ENCODE data around the gene EPS8L3. TPM values are rescaled to one million over a fixed set of nuclear protein-coding genes. Genes with fewer than 3 reads are reported as not detected.

Gene EPS8L3
- total and polyA plus RNA-seq, 12 donors = 0.08 to 0.32 TPM; not detected in 10

- no peak overlapping the region for H3K4me3 ChIP-seq
- WGBS, 4 donors = 80 to 85% (median 83%) methylated on average over 2 of the region's 2 CpGs
- intact Hi-C loops (cut with DNase I) = loop anchor here in 1 of 2 donors (10.0 kb wide), 1 partner anchor 133 kb away; the partner anchor contains the start of gene CSF1
- peaks cover 3 to 23% of the 10 kb centered on the region in 2 donors for H3K4me1 ChIP-seq (replicated peaks in 1 of 2)
- no peaks in the 10 kb centered on the region for H3K9me3 ChIP-seq (replicated peaks in 1 of 3)
- TF ChIP-seq CTCF (IDR thresholded peaks at IDR 0.05) (no peak), POLR2A (IDR thresholded peaks at IDR 0.05) (no peak)
- H3K27ac ChIP-seq = no peak overlapping the region
- no peak for DNase-seq
- H3K36me3 ChIP-seq (replicated peaks in 1 of 2) = no peaks in the 10 kb centered on the region
- H3K27me3 ChIP-seq = no peaks in the 10 kb centered on the region
These were observed 18.1 kb upstream of the EPS8L3 start for GRCh38 chr1:109781806-109782205.

- no peaks in the 10 kb centered on the region for H3K9me3 ChIP-seq (replicated peaks in 1 of 3)
- H3K27me3 ChIP-seq = no peaks in the 10 kb centered on the region
- no peak overlapping the region for H3K4me3 ChIP-seq
- WGBS, 4 donors = 98 to 100% (median 100%) methylated on average over 1 of the region's 1 CpG
- no peak for DNase-seq
- H3K36me3 ChIP-seq (replicated peaks in 1 of 2) = no peaks in the 10 kb centered on the region
- no peak for TF ChIP-seq POLR2A (IDR thresholded peaks at IDR 0.05)
- TF ChIP-seq CTCF (IDR thresholded peaks at IDR 0.05) = no peak
- H3K27ac ChIP-seq = no peak overlapping the region
- peaks cover 3 to 17% of the 10 kb centered on the region in 2 donors for H3K4me1 ChIP-seq (replicated peaks in 1 of 2)
- intact Hi-C loops (cut with DNase I) = loop anchor here in 1 of 2 donors (10.0 kb wide), 1 partner anchor 134 kb away; the partner anchor contains the start of gene CSF1
These were observed 17.3 kb upstream of the EPS8L3 start for GRCh38 chr1:109780982-109781381.

GRCh38 chr1:109777980-109778625 lies 14.4 kb upstream of the EPS8L3 start:
- 92 to 95% (median 93%) methylated on average over 9 of the region's 9 CpGs for WGBS, 4 donors
- H3K36me3 ChIP-seq (replicated peaks in 1 of 2) = no peaks in the 10 kb centered on the region
- intact Hi-C loops (cut with DNase I) = loop anchor here in 1 of 2 donors (2.0 to 10.0 kb wide), 2 partner anchors 205 to 233 kb away; partner anchors contain the start of gene GNAI3

More at GRCh38 chr1:109777980-109778625, 14.4 kb upstream of the EPS8L3 start:
- no peak overlapping the region for H3K27ac ChIP-seq
- DNase-seq = peak in 2 of 7 donors; percentile 11 to 51
- H3K4me1 ChIP-seq (replicated peaks in 1 of 2) = peaks cover 3 to 7% of the 10 kb centered on the region in 2 donors
- no peaks in the 10 kb centered on the region for H3K27me3 ChIP-seq
- TF ChIP-seq POLR2A (IDR thresholded peaks at IDR 0.05) = no peak
- no peak for TF ChIP-seq CTCF (IDR thresholded peaks at IDR 0.05)
- no peak overlapping the region for H3K4me3 ChIP-seq
- no peaks in the 10 kb centered on the region for H3K9me3 ChIP-seq (replicated peaks in 1 of 3)
